Keratinocyte (primary cell): ENCODE measurements around the gene CLDN3.

Experiments
- EZH2 ChIP-seq: IDR thresholded peaks from one replicate; pipeline ENCODE4 v1.6.1; 2012; ENCODE audit warnings: inconsistent platforms, mild to moderate bottlenecking, low read length, moderate library complexity
- TF ChIP-seq, protein P1 (sequence below), 3 experiments: IDR thresholded peaks in 1 of 3; conservative IDR thresholded peaks in 1 of 3; optimal IDR thresholded peaks in 1 of 3; 2 replicates in 2 of 3; 3 replicates in 1 of 3; pipeline versions ENCODE3 to v1.5.1; 2011; ENCODE audit warnings: low read length in 3 of 3, mild to moderate bottlenecking in 3 of 3, moderate library complexity in 2 of 3, control low read depth in 1 of 3, inconsistent platforms in 1 of 3; ENCODE audit not compliant: insufficient read depth in 2 of 3; ENCODE audit errors: extremely low read depth in 1 of 3

DNA sequence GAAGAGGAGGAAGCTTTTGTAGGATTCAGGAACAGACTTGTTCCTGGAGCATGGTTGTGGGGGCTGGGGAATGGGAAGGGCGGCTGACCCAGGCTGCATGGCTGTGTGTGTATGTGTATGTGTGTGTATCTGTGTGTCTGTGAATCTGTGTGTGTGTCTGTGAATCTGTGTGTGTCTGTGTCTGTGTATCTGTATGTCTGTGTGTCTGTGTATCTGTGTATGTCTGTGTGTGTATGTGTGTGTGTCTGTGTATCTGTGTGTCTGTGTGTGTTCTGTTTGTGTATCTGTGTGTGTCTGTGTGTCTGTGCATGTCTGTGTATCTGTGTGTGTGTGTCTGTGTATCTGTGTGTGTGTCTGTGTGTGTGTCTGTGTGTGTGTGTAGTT is 44.0 kb downstream of the CLDN3 start:
- TF ChIP-seq, protein P1, sequence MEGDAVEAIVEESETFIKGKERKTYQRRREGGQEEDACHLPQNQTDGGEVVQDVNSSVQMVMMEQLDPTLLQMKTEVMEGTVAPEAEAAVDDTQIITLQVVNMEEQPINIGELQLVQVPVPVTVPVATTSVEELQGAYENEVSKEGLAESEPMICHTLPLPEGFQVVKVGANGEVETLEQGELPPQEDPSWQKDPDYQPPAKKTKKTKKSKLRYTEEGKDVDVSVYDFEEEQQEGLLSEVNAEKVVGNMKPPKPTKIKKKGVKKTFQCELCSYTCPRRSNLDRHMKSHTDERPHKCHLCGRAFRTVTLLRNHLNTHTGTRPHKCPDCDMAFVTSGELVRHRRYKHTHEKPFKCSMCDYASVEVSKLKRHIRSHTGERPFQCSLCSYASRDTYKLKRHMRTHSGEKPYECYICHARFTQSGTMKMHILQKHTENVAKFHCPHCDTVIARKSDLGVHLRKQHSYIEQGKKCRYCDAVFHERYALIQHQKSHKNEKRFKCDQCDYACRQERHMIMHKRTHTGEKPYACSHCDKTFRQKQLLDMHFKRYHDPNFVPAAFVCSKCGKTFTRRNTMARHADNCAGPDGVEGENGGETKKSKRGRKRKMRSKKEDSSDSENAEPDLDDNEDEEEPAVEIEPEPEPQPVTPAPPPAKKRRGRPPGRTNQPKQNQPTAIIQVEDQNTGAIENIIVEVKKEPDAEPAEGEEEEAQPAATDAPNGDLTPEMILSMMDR (optimal IDR thresholded peaks at IDR 0.05 in 1 of 3, IDR thresholded peaks at IDR 0.05 in 1 of 3, conservative IDR thresholded peaks at IDR 0.05 in 1 of 3; ENCODE audit: extremely low read depth in 1 of 3, insufficient read depth in 2 of 3, low read length in 3 of 3) = no peak
- no peak for TF ChIP-seq EZH2
